ENCODE measurements around the gene NADSYN1. TPM values are rescaled to one million over a fixed set of nuclear protein-coding genes. Genes with fewer than 3 reads are reported as not detected.

Gene NADSYN1
- total and polyA plus RNA-seq, 4 donors, result 62.8 to 79.3 (median 65.0) TPM

- no peak for ATAC-seq (ENCODE audit: insufficient read depth, low FRiP score)
- DNase-seq, result no peak
- Histone ChIP-seq H3K27me3 (ENCODE audit: control insufficient read depth in 3 of 3, insufficient read depth in 3 of 3, low read length in 2 of 3) (no peaks in the 10 kb centered on the region), H3K9me3 (ENCODE audit: control insufficient read depth in 4 of 4, insufficient read depth in 3 of 4, low read length in 3 of 4) (no peaks in the 10 kb centered on the region), H3K9ac (ENCODE audit: insufficient read depth in 1 of 2, low read length in 2 of 2) (no peak overlapping the region), H3K4me1 (ENCODE audit: control insufficient read depth in 5 of 5, insufficient read depth in 5 of 5, low read length in 5 of 5) (no peaks in the 10 kb centered on the region), H3K36me3 (ENCODE audit: control insufficient read depth in 4 of 4, insufficient read depth in 4 of 4, low read length in 4 of 4) (peaks cover 0 to 65% (median 5%) of the 10 kb centered on the region in 4 donors), H3K27ac (ENCODE audit: low read depth in 1 of 2, low read length in 1 of 2) (no peak overlapping the region), H3K4me3 (no peak overlapping the region)
- 96 to 98% methylated on average over 6 of the region's 6 CpGs for WGBS, 2 donors
- TF ChIP-seq CTCF (IDR thresholded peaks at IDR 0.05; ENCODE audit: control extremely low read depth, extremely low read depth), result no peak
These were observed 12.8 kb upstream of the NADSYN1 start for GRCh38 chr11:71440021-71440755.

- Histone ChIP-seq H3K27me3 (ENCODE audit: control insufficient read depth in 3 of 3, insufficient read depth in 3 of 3, low read length in 2 of 3) (no peaks in the 10 kb centered on the region), H3K9me3 (ENCODE audit: control insufficient read depth in 4 of 4, insufficient read depth in 3 of 4, low read length in 3 of 4) (no peaks in the 10 kb centered on the region), H3K36me3 (ENCODE audit: control insufficient read depth in 4 of 4, insufficient read depth in 4 of 4, low read length in 4 of 4) (peaks cover 0 to 59% (median 5%) of the 10 kb centered on the region in 4 donors), H3K4me1 (ENCODE audit: control insufficient read depth in 5 of 5, insufficient read depth in 5 of 5, low read length in 5 of 5) (no peaks in the 10 kb centered on the region), H3K9ac (ENCODE audit: insufficient read depth in 1 of 2, low read length in 2 of 2) (no peak overlapping the region), H3K27ac (ENCODE audit: low read depth in 1 of 2, low read length in 1 of 2) (no peak overlapping the region), H3K4me3 (no peak overlapping the region)
- TF ChIP-seq CTCF (IDR thresholded peaks at IDR 0.05; ENCODE audit: control extremely low read depth, extremely low read depth), result no peak
- WGBS, 2 donors, result 98 to 99% methylated on average over 11 of the region's 11 CpGs
- ATAC-seq (ENCODE audit: insufficient read depth, low FRiP score) (no peak), DNase-seq (peak in 1 of 3 donors; percentile 2)
These were observed 11.8 kb upstream of the NADSYN1 start for GRCh38 chr11:71441251-71441650.

GRCh38 chr11:71442123-71442522 lies 10.9 kb upstream of the NADSYN1 start:
- Histone ChIP-seq H3K4me1 (ENCODE audit: control insufficient read depth in 5 of 5, insufficient read depth in 5 of 5, low read length in 5 of 5) (no peaks in the 10 kb centered on the region), H3K27me3 (ENCODE audit: control insufficient read depth in 3 of 3, insufficient read depth in 3 of 3, low read length in 2 of 3) (no peaks in the 10 kb centered on the region), H3K27ac (ENCODE audit: low read depth in 1 of 2, low read length in 1 of 2) (no peak overlapping the region), H3K9ac (ENCODE audit: insufficient read depth in 1 of 2, low read length in 2 of 2) (no peak overlapping the region), H3K9me3 (ENCODE audit: control insufficient read depth in 4 of 4, insufficient read depth in 3 of 4, low read length in 3 of 4) (no peaks in the 10 kb centered on the region), H3K36me3 (ENCODE audit: control insufficient read depth in 4 of 4, insufficient read depth in 4 of 4, low read length in 4 of 4) (peaks cover 0 to 58% (median 5%) of the 10 kb centered on the region in 4 donors), H3K4me3 (no peak overlapping the region)
- no peak for TF ChIP-seq CTCF (IDR thresholded peaks at IDR 0.05; ENCODE audit: control extremely low read depth, extremely low read depth)
- DNase-seq (peak in 1 of 3 donors; percentile 11), ATAC-seq (ENCODE audit: insufficient read depth, low FRiP score) (no peak)
- 94 to 98% methylated on average over 8 of the region's 8 CpGs for WGBS, 2 donors

Measured in lung (tissue), 12 donors.